Prostate gland (tissue), 2 donors: Measurements from ENCODE around the gene DNAJC3. TPM values are rescaled to one million over a fixed set of nuclear protein-coding genes. Genes with fewer than 3 reads are reported as not detected.
"Not testable (repeated sequence)": the region's sequence is repeated elsewhere in the genome, so short reads cannot be mapped to it uniquely, and the experiment has no call there.

Experiments used
- DNase-seq: peaks from one replicate; pipeline ENCODE4 v3.0.0-alpha.2; 2019; ENCODE audit warnings: low spot score
- H3K27ac ChIP-seq, 2 donors: fragments of 200-600 bp; sonication (generic); 2 replicates each; pipeline ENCODE4 v1.5.1; 2017 to 2019
- H3K27me3 ChIP-seq: fragments of 200-600 bp; sonication (generic); replicated peaks from 2 replicates; pipeline ENCODE4 v1.5.1; 2019; ENCODE audit not compliant: insufficient read depth
- H3K36me3 ChIP-seq, 2 donors: fragments of 200-600 bp; sonication (generic); 1 replicate in 1 of 2; 2 replicates in 1 of 2; pipeline versions ENCODE4 v1.5.1 to v1.8.1; 2017 to 2019
- H3K4me1 ChIP-seq: fragments of 200-600 bp; sonication (generic); replicated peaks from 2 replicates; pipeline ENCODE4 v1.5.1; 2019
- H3K4me3 ChIP-seq, 2 donors: fragments of 200-600 bp; sonication (generic); 2 replicates each; pipeline ENCODE4 v1.5.1; 2017 to 2019
- H3K9me3 ChIP-seq: fragments of 200-600 bp; sonication (generic); 2 replicates; pipeline ENCODE4 v1.5.1; 2017
- POLR2A ChIP-seq: fragments of 450-650 bp; IDR thresholded peaks from one replicate; pipeline ENCODE4 v1.6.1; 2016; ENCODE audit warnings: antibody characterized with exemption, mild to moderate bottlenecking
- POLR2AphosphoS5 ChIP-seq: sonication (generic); formaldehyde crosslinking; IDR thresholded peaks from one replicate; pipeline ENCODE4 v1.6.1; 2017; ENCODE audit warnings: antibody characterized with exemption
- WGBS: methylation state at CpG from one replicate; pipeline ENCODE4 v1.1.5; 2018; 5-methylcytosine and 5-hydroxymethylcytosine counted together
- intact Hi-C: fragments of 100-400 bp; cut with DNase I; formaldehyde crosslinking; loops from one replicate; pipeline ENCODE4 v1.14.2; 2022
- total RNA-seq, 2 donors: library from RNA; depleted of rRNA; stranded (reverse); fragments of >200 nt; gene quantifications; one replicate each; pipeline ENCODE4 v1.1.0, GENCODE V29; 2016
- TF ChIP-seq, protein P1 (sequence below), 4 experiments: fragments of 200-600 bp in 2 of 4; fragments of 450-650 bp in 2 of 4; sonication (generic) in 2 of 4; IDR thresholded peaks; 1 replicate in 3 of 4; 2 replicates in 1 of 4; pipeline ENCODE4 v1.5.1; 2016 to 2019; ENCODE audit warnings: antibody characterized with exemption in 4 of 4, mild to moderate bottlenecking in 2 of 4, moderate library complexity in 2 of 4

Gene DNAJC3
- total RNA-seq, 2 donors from 2014 or later = 44.7 to 106 TPM

DNA sequence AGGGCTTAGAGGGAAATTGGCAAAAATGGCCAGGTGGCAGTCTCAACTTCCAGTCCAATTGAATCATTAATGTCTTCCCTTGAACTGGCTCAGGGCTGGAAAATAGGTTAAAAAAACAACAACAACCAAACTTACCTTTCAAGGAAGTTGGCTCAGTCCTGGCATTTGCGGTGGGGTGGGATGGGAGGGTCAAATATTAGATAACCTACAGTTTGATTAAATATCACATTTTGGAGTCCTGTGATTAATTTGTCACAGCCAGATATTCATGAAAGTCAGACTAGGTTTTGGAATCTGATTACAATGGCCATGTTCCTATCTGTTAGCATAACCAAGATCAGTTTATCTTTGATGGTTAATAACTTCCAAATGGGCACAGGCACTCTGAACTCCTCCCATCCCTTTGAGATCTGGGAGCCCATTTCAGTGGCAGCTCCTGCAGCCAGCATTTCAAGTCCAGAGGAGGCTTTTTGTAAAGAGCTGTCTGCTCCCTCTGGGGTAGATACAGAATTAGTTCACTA is 24.6 kb upstream of the DNAJC3 start:
- intact Hi-C loops = no loop called here
- DNase-seq = no peak
- Histone ChIP-seq H3K27ac (no peak overlapping the region), H3K4me1 (no peaks in the 10 kb centered on the region), H3K27me3 (no peaks in the 10 kb centered on the region), H3K4me3 (no peak overlapping the region), H3K9me3 (no peaks in the 10 kb centered on the region), H3K36me3 (no peaks in the 10 kb centered on the region)
- TF ChIP-seq, protein P1, sequence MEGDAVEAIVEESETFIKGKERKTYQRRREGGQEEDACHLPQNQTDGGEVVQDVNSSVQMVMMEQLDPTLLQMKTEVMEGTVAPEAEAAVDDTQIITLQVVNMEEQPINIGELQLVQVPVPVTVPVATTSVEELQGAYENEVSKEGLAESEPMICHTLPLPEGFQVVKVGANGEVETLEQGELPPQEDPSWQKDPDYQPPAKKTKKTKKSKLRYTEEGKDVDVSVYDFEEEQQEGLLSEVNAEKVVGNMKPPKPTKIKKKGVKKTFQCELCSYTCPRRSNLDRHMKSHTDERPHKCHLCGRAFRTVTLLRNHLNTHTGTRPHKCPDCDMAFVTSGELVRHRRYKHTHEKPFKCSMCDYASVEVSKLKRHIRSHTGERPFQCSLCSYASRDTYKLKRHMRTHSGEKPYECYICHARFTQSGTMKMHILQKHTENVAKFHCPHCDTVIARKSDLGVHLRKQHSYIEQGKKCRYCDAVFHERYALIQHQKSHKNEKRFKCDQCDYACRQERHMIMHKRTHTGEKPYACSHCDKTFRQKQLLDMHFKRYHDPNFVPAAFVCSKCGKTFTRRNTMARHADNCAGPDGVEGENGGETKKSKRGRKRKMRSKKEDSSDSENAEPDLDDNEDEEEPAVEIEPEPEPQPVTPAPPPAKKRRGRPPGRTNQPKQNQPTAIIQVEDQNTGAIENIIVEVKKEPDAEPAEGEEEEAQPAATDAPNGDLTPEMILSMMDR (IDR thresholded peaks at IDR 0.05) = no peak
- no peak for TF ChIP-seq POLR2AphosphoS5
- TF ChIP-seq POLR2A = no peak
- WGBS = 81% methylated on average over 1 of the region's 1 CpG

DNA sequence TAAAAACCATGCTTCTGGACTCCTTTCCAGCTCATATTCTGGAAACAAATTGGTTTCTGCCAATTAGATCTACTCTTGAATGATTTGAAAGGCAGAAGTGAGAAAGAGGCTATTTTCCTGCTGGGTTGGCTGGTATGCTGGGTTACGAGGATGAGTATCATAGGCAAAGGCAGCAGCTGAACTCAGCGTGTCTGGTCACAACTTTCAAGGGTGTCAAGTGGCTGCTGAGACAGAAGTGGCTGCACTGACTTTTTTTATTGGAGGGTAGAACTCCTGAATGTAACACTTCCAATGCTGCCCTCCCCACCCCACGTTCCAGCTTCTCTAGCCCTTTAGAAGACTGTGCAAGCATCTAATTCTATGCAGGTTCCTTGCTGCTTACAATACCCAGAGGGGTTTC is 24.1 kb upstream of the DNAJC3 start:
- no peak for TF ChIP-seq POLR2AphosphoS5
- TF ChIP-seq, protein P1 (IDR thresholded peaks at IDR 0.05) = no peak
- no peak for TF ChIP-seq POLR2A
- Histone ChIP-seq H3K4me1 (no peaks in the 10 kb centered on the region), H3K9me3 (no peaks in the 10 kb centered on the region), H3K4me3 (no peak overlapping the region), H3K36me3 (no peaks in the 10 kb centered on the region), H3K27me3 (no peaks in the 10 kb centered on the region), H3K27ac (no peak overlapping the region)
- WGBS = 38% methylated on average over 3 of the region's 3 CpGs
- no peak for DNase-seq
- intact Hi-C loops = no loop called here

DNA sequence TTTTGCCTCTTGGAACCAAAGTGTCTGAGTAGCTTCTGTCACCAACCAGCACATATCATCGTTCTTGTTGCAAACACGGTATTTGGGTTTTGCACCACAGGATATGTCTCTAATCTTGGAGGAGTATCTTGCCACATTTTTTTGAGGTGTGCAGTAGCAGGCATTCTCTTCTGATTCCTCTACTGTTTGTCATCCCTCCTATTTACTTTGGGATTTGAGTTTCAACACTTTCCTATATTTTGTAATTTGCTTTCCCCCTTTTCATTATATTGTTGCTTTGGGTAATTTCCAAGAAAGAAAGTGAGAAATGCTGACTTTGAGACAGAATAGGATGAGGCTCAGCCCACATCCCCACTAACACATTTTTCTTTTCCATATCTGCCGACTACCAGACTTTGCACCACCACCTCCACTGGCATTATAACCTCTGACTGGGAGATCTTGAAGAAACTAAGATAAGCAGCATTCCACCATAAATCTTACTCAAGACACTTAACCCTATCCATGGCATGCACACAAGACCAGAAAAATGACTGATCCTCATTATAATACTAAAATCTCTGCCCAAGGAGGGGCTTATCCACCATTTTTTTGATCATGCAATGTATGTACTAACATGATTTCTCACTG is 20.4 kb upstream of the DNAJC3 start:
- DNase-seq = no peak
- intact Hi-C loops = no loop called here
- Histone ChIP-seq H3K36me3 (no peaks in the 10 kb centered on the region), H3K27ac (no peak overlapping the region), H3K4me1 (no peaks in the 10 kb centered on the region), H3K4me3 (no peak overlapping the region), H3K9me3 (no peaks in the 10 kb centered on the region), H3K27me3 (no peaks in the 10 kb centered on the region)
- TF ChIP-seq, protein P1 (IDR thresholded peaks at IDR 0.05) = no peak
- TF ChIP-seq POLR2AphosphoS5 = no peak
- no peak for TF ChIP-seq POLR2A
- WGBS = 74% methylated on average over 3 of the region's 3 CpGs

DNA sequence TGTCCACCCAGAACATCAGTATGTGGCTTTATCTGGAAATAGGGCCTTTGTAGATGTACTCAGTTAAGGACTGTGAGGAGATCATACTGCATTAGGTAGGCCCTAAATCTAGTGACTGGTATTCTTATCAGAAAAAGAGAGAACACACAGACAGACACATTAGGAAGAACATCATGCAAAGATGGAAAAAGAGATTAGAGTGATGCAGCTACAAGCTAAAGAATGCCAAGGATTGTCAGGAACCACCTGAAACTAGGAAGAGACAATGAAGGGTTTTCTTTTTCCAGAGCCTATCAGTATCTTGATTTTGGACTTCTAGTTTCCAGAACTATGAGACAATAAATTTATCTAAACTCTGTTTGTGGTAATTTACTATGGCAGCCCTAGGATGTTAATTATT is 17.4 kb upstream of the DNAJC3 start:
- no peak overlapping the region for H3K4me3 ChIP-seq
- no peaks in the 10 kb centered on the region for H3K9me3 ChIP-seq
- TF ChIP-seq, protein P1 (IDR thresholded peaks at IDR 0.05) = no peak
- no peak for TF ChIP-seq POLR2A
- no peak for TF ChIP-seq POLR2AphosphoS5
- no peak for DNase-seq
- H3K36me3 ChIP-seq = no peaks in the 10 kb centered on the region
- no peak overlapping the region for H3K27ac ChIP-seq
- no peaks in the 10 kb centered on the region for H3K27me3 ChIP-seq
- H3K4me1 ChIP-seq = no peaks in the 10 kb centered on the region
- intact Hi-C loops = no loop called here

DNA sequence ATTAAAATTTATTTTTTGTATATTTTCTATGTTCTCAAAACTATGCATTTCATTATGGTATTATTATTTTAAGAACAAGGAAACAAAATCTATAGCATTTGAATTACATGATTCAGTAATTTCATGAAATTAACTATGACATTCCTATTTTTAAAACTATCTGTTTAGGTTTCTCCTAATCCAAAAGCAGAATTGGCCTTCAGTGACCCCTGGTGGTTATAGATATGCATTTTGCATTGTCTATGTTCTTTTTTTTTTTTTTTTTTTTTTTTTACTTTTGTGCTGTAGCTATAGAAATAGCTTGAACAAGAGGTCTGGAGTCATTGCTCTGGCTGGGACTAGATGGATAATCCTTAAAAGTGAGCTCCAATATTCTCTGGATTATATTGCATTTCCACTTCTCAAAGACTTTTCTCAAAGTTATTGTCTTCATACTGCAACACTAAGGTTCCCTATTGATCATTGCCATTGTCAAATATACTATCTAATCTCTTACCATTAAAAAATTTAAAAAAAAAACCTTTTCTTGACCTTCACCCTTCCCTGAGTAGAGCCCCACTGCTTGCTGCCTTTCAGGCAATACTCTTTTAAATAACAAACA is 15.9 kb upstream of the DNAJC3 start:
- H3K27me3 ChIP-seq = no peaks in the 10 kb centered on the region
- H3K27ac ChIP-seq = no peak overlapping the region
- H3K36me3 ChIP-seq = no peaks in the 10 kb centered on the region
- TF ChIP-seq, protein P1 (IDR thresholded peaks at IDR 0.05) = peak in 3 of 4 experiments; percentile 11 to 47 (median 45)
- TF ChIP-seq POLR2AphosphoS5 (no peak), POLR2A (no peak)
- no peaks in the 10 kb centered on the region for H3K4me1 ChIP-seq
- intact Hi-C loops = loop anchor here (5.0 kb wide), 1 partner anchor 39 kb away; no protein-coding TSS in a partner anchor
- no peak overlapping the region for H3K4me3 ChIP-seq
- no peaks in the 10 kb centered on the region for H3K9me3 ChIP-seq
- DNase-seq = no peak

DNA sequence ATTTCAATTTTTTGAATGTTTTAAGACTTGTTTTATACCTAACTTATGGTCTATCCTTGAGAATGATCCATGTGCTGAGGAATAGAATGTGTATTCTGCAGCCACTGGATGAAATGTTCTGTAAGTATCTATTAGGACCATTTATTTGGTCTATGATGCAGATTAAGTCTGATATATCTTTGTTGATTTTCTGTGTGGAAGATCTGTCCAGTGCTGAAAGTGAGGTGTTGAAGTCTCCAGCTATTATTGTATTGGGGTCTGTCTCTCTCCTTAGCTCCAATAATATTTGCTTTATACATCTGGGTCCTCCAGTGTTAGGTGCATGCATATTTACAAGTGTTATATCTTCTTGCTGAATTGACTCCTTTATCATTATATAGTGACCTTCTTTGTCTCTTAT is 9.7 kb upstream of the DNAJC3 start:
- H3K36me3 ChIP-seq, H3K9me3 ChIP-seq, intact Hi-C loops, DNase-seq, H3K4me1 ChIP-seq, H3K4me3 ChIP-seq, H3K27me3 ChIP-seq, H3K27ac ChIP-seq: not testable (repeated sequence)
